Activated naive CD4-positive, alpha-beta T cell treated with anti-CD3 and anti-CD28 coated beads, Interleukin-2, amount 50 U/mL, for 24 hours (primary cell): Measurements from ENCODE around the gene TF.

ENCODE experiments used
- H3K27ac Mint-ChIP-seq: one replicate; pipeline ENCODE4 v1.8.0; 2021; ENCODE audit warnings: mild to moderate bottlenecking, mixed read lengths
- H3K27me3 Mint-ChIP-seq: one replicate; pipeline ENCODE4 v1.8.0; 2021; ENCODE audit warnings: mixed read lengths
- H3K36me3 Mint-ChIP-seq: one replicate; pipeline ENCODE4 v1.8.0; 2021; ENCODE audit warnings: mixed read lengths
- H3K4me1 Mint-ChIP-seq: one replicate; pipeline ENCODE4 v1.8.0; 2021; ENCODE audit warnings: mixed read lengths
- H3K4me3 Mint-ChIP-seq: one replicate; pipeline ENCODE4 v1.8.0; 2021; ENCODE audit warnings: mild to moderate bottlenecking, mixed read lengths
- H3K9me3 Mint-ChIP-seq: one replicate; pipeline ENCODE4 v1.8.0; 2021; ENCODE audit warnings: mixed read lengths

Gene TF

DNA sequence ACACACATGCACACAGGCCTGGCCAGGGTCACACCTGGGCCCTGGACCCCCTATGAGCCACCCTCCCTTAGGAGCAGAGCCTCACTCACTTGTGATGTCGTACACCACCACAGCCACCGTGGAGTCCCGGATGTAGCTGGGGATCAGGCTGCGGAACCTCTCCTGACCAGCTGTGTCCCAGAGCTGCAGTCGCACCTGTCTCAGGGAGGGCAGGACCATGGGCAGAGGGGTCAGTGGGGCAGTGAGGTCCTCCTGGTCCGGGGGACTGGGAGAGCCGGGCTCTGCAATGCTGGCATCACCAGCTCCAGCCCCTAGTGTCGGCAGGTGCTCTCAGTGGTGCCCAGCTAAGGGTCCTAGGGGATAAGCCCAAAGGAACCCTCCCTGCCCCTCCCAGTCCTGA lies 95.0 kb downstream of the TF start:
- Mint-ChIP-seq H3K27me3 (peaks cover 3% of the 10 kb centered on the region), H3K27ac (no peak overlapping the region), H3K36me3 (no peaks in the 10 kb centered on the region), H3K9me3 (no peaks in the 10 kb centered on the region), H3K4me3 (no peak overlapping the region), H3K4me1 (no peaks in the 10 kb centered on the region)

DNA sequence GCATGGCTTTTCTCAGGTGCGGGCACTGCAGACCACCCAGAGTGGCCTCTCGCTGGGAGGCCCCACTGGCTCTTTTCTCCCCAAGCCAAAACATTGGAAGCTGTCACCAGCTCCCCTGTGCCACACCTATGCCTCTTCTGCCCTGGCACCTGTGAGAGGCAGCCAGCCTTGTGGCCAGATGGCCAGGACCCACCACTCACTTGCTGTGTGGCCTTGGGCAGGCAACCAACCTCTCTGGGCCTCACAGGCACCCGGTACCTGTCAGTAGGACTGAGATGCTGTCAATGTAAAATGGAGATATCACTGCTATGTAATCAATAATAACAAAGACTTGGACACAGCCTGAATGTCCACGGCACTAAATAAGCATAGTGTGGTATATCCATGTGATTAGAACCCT lies 96.0 kb downstream of the TF start:
- Mint-ChIP-seq H3K27ac (no peak overlapping the region), H3K9me3 (no peaks in the 10 kb centered on the region), H3K36me3 (no peaks in the 10 kb centered on the region), H3K4me3 (no peak overlapping the region), H3K27me3 (peaks cover 3% of the 10 kb centered on the region), H3K4me1 (no peaks in the 10 kb centered on the region)

DNA sequence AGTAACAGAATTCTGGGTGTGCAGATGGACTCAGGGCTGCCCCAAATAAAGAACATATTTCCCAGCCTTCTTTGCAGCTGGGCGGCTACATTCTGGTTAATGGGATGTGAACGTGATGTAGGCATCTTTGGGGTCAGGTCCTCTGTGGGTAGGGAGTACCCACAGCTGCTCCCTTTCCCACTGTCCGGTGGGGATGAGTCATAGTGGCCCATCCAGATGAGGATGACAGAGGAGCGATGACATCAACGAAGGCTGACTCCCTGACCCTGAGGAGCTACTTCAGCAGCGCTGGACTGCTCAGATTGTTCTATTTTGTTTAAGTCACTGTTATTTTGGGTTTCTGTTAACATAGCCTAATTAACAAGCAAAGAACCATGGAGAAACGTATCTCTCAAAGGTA lies 97.4 kb downstream of the TF start:
- H3K4me1 Mint-ChIP-seq, result no peaks in the 10 kb centered on the region
- H3K27ac Mint-ChIP-seq, result no peak overlapping the region
- H3K4me3 Mint-ChIP-seq, result no peak overlapping the region
- no peaks in the 10 kb centered on the region for H3K9me3 Mint-ChIP-seq
- no peaks in the 10 kb centered on the region for H3K36me3 Mint-ChIP-seq
- peaks cover 3% of the 10 kb centered on the region for H3K27me3 Mint-ChIP-seq

- Mint-ChIP-seq H3K27ac (no peak overlapping the region), H3K4me1 (no peaks in the 10 kb centered on the region), H3K9me3 (no peaks in the 10 kb centered on the region), H3K4me3 (no peak overlapping the region), H3K27me3 (no peaks in the 10 kb centered on the region), H3K36me3 (no peaks in the 10 kb centered on the region)
These were observed 98.9 kb downstream of the TF start for GRCh38 chr3:133845127-133845526.
